PFSK-1 (cell line): ENCODE data around the gene PFDN6.

ENCODE experiments used
- FOXP2 ChIP-seq: optimal IDR thresholded peaks from 2 replicates; pipeline ENCODE3; 2011; ENCODE audit warnings: borderline replicate concordance, control low read depth, inconsistent platforms; ENCODE audit not compliant: insufficient read depth; ENCODE audit errors: extremely low read length, extremely low read depth
- POLR2AphosphoS5 ChIP-seq: IDR thresholded peaks from 2 replicates; pipeline ENCODE4 v1.6.1; 2012; ENCODE audit warnings: low read depth, mild to moderate bottlenecking, control low read depth, low read length, moderate library complexity
- REST ChIP-seq, 2 experiments: IDR thresholded peaks; 2 replicates each; pipeline versions ENCODE4 v1.6.1 to v1.8.0; 2011 to 2012; ENCODE audit warnings: low read depth in 2 of 2, low read length in 2 of 2, control low read depth in 1 of 2, inconsistent platforms in 1 of 2, mild to moderate bottlenecking in 1 of 2, moderate library complexity in 1 of 2; ENCODE audit not compliant: insufficient read depth in 1 of 2
- SIN3A ChIP-seq: IDR thresholded peaks from 2 replicates; pipeline ENCODE4 v1.6.1; 2012; ENCODE audit warnings: mild to moderate bottlenecking, low read length, moderate library complexity, borderline replicate concordance; ENCODE audit not compliant: insufficient read depth

DNA sequence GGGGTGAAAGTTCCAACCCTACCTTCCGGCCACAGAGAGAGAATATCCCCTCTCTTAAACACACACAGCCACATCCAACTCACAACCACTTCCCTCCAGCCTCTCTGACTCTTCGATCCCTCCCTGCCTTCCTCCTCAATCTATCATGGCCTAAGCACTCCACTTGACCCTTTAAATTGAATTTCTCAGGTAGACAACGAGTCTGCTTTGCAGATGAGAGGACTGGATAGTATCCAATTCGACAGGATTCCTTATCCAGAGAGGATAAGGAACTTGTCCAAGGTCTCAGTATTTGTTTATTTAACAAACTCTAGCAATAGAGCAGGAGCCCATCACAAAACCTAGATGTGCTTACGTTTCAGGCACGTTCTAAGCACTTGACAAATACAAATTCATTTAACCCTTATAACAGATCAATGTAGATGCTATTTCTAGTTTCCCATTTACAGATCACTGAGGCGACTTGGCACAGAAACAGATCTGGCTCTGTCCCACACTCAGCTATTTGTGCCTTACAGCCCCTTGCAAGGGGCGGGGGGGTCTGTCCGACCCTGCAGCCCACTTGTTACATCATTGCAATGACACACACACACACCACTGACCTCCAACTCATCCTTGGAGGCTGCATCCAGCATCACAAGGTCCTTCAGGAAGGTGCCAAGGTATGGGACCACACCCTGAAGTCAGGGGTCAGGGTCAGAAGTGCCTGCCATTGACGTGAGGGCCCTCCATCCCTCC is 4.9 kb downstream of the PFDN6 start:
- TF ChIP-seq POLR2AphosphoS5, result no peak
- TF ChIP-seq REST (IDR thresholded peaks at IDR 0.05; ENCODE audit: insufficient read depth in 1 of 2, low read depth in 2 of 2, low read length in 2 of 2), result no peak
- no peak for TF ChIP-seq SIN3A
- no peak for TF ChIP-seq FOXP2
